ENCODE data around the gene MRPL44.

GRCh38 chr2:223993634-223994232 lies 36.5 kb downstream of the MRPL44 start:
- TF ChIP-seq CTCF (IDR thresholded peaks at IDR 0.05) (peak; percentile 69 to 90 (median 82)), POLR2A (IDR thresholded peaks at IDR 0.05) (no peak)

Measured in heart left ventricle (tissue), 13 donors.